GM06990 (cell line): ENCODE results near the gene LYPD1.

Source experiments
- DNase-seq: peaks from one replicate; pipeline ENCODE4 v3.0.0-alpha.2; 2011; ENCODE audit not compliant: insufficient read length; ENCODE audit errors: extremely low read depth
- H3K27me3 ChIP-seq: replicated peaks from 2 replicates; pipeline ENCODE4 v1.6.0; 2011; ENCODE audit warnings: low read length; ENCODE audit not compliant: control insufficient read depth, insufficient read depth
- H3K36me3 ChIP-seq: 2 replicates; pipeline ENCODE4 v1.5.1; 2011; ENCODE audit warnings: low read length; ENCODE audit not compliant: control insufficient read depth, insufficient read depth
- H3K4me3 ChIP-seq: replicated peaks from 2 replicates; pipeline ENCODE4 v1.5.1; 2011; ENCODE audit warnings: low read depth, mild to moderate bottlenecking, control low read depth, low read length
- CTCF ChIP-seq: IDR thresholded peaks from 2 replicates; pipeline ENCODE4 v1.5.1; 2011; ENCODE audit warnings: low read length, control low read depth, mild to moderate bottlenecking, inconsistent platforms; ENCODE audit not compliant: insufficient read depth, poor library complexity, severe bottlenecking

LYPD1 gene

GRCh38 chr2:132645722-132646539 is 24.1 kb downstream of the LYPD1 start:
- TF ChIP-seq CTCF, result no peak
- no peak for DNase-seq
- Histone ChIP-seq H3K27me3 (no peaks in the 10 kb centered on the region; the same call in 1 of the 2 replicates), H3K4me3 (no peak overlapping the region), H3K36me3 (no peaks in the 10 kb centered on the region)

- Histone ChIP-seq H3K36me3 (no peaks in the 10 kb centered on the region), H3K27me3 (no peaks in the 10 kb centered on the region; the same call in 1 of the 2 replicates), H3K4me3 (no peak overlapping the region)
- no peak for DNase-seq
- no peak for TF ChIP-seq CTCF
These were observed 24.8 kb downstream of the LYPD1 start for GRCh38 chr2:132645176-132645575.

GRCh38 chr2:132642415-132642814 is 27.6 kb downstream of the LYPD1 start:
- Histone ChIP-seq H3K36me3 (no peaks in the 10 kb centered on the region), H3K4me3 (no peak overlapping the region), H3K27me3 (no peaks in the 10 kb centered on the region; the same call in 1 of the 2 replicates)
- no peak for TF ChIP-seq CTCF
- DNase-seq, result no peak

DNA sequence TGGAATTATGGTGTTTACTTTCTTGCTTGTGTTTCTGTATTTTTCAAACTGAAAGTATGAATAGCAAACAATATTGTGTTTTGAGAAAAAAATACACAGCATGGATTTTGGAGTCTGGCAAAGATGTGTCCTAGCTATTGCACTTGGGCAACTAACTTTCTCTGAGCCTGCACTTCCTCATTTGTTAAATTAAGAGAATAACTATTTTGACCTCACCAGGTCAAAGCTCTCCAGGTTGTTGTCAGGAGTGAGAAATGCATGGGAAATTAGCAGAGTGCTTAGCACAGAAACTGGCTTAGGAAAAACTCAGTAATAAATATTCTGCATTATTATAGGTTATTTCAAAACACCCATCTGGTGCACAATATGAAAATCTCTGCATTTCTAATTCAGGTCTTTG is 28.2 kb downstream of the LYPD1 start:
- TF ChIP-seq CTCF, result no peak
- Histone ChIP-seq H3K4me3 (no peak overlapping the region), H3K36me3 (no peaks in the 10 kb centered on the region), H3K27me3 (no peaks in the 10 kb centered on the region; the same call in 1 of the 2 replicates)
- no peak for DNase-seq

GRCh38 chr2:132640116-132640515 is 29.9 kb downstream of the LYPD1 start:
- H3K27me3 ChIP-seq, result no peaks in the 10 kb centered on the region
- H3K36me3 ChIP-seq, result no peaks in the 10 kb centered on the region
- no peak overlapping the region for H3K4me3 ChIP-seq
- DNase-seq, result no peak
- TF ChIP-seq CTCF, result no peak
